GM19324 (cell line): ENCODE results near the gene PRM2.

Experiments used
- ATAC-seq: cut with Tn5 transposase; IDR thresholded peaks from one replicate; pipeline ENCODE4 v1.9.1; 2021; ENCODE audit warnings: mild to moderate bottlenecking, moderate library complexity; ENCODE audit not compliant: unreplicated experiment, low FRiP score

The PRM2 gene

DNA sequence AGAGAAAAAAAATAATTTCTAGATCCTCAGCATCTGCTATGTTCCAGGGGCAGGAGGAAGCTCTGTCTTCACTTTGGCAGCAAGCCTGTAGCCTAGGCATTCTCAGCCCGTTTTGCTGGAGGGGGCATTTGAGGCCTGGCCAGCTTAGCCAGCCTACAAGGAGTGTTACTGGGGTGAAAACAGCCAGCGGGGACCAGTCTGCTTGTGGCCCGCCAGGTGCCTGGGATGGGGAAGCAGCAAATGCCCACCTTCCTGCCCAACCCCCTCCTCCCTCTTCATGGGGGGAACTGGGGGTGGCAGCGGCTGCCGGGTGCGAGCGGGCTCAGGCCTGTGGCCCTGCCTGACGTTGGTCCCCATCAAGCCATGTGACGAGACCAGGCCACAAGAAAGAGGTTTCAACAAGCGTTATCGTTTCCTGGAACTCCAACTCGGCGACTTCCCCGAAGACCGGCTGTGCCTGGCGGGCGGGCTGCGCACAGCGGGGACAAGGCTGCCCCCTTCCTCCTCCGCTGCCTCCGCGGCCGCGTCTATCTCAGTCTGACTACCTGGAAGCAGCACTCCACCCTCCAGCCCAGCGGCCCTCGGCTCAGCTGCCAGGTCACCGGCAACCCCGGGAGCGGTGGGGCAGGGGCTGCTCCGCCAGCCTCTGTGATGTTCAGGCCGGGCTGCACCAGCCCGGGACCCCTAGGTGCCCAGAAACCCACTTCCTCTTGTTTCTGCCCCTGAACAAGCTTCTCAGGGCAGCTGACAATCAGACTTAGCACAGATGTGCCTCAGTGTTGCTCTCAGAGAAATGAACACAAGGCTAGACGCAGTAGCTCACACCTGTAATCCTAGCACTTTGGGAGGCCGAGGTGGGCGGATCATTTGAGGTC, 43.2 kb downstream of the PRM2 start:
- no peak for ATAC-seq

- ATAC-seq = no peak
Observed at GRCh38 chr16:11232302-11232851, 43.9 kb downstream of the PRM2 start.

DNA sequence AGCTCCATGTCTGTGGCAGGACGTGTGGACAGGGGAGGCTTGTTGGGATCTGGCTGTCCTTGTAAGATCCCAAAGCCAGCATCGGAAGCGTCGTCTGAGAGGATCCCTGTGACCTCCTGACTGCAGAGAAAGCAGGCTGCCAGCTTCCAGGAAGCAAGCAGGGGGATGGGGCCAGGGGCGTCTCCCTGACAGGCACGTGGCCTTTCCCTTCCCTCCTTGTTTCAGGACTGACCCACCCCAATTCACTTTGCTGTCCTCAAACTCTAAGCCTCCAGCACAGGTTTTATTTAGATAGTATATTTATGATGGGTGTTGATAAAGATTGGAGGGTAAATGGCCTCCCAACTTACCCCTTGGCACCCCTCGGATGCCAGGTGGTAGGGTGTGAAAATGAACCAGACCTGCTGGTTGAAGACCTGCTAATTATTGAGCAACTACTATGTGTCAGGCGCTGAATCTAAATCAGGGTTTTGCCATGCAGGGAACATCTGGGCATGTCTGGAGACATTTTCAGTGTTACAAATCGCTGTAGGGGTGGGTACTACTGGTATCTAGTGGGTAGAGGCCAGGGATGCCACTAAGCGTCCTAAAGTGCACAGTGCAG, 44.8 kb downstream of the PRM2 start:
- no peak for ATAC-seq

DNA sequence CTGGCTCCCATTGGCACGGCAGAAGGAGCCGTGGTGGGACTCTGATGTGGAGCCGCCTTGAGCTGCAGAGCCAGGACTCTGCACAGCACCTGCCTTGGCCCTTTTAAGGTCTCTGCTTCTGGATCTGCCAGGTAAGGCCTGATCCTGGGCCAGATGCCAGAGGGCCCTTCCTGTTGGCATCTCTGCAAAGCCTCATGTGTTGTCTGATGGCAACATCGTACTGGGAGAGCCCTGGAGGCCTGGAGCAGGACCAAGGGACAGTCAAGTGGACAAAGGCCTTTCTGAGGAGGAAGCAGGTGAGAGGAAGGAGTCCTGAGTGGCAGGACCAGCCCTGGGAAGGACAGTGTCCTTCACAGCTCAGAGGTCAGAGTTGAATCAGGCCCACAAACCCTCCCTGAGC, 46.4 kb downstream of the PRM2 start:
- no peak for ATAC-seq

DNA sequence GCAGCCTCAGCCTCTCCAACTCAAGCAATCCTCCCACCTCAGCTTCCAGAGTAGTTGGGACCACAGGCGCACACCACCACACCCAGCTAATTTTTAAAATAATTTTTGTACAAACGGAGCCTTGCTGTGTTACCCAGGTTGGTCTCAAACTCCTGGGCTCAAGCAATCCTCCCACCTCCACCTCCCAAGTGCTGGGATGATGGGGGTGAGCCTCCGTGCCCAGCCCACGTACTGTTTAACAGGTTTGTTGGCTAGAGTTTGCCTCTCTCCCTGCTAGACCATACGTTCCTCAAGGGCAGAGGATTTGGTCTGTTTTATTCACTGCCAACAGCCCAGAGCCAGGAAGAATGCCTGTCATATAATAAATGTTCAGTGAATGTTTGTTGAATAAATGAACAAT, 46.8 kb downstream of the PRM2 start:
- no peak for ATAC-seq

DNA sequence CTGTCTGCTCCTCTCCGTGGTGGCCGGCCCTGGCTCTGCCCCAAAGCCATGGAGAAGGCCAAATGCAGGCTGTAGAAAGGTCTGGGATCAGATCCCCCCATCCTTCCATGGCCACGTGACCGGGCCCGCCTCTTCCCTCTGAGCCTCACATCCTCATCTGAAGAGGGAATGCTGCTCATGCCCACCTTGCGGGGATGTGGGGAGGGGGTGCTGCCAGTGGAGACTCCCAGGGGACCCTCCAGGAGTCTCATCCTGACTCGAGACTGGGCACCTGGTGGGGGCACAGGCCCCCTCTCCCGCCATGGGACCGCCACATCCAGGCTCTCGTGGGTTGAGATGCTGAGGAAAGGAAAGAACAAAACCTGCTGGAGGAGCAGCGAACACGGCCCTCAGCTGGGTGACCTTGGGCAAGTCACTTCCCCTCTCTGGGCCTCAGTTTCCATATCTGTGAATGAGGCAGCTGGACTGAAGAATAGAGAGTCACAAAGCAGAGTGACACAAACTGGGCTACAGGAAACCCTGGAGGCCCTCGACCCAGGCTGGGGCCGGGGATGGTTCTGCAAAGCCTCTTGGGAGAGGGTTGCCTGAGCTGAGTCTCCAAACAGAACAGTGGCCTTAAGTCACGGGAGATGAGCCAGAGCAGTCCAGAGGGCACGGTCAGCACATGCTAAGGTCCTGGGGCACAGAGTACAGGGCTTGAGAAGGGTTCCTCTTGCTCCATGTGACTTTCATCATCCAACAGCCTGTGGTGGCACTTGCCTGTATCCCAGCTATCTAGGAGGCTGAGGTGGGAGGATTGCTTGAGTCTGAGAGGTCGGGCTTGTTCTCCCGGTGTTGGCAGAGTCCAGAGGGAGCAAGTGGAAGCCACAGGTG, 50.4 kb downstream of the PRM2 start:
- no peak for ATAC-seq
